HG03520 (cell line): ENCODE measurements around the gene TMEM132D.

Experiments used
- ATAC-seq: cut with Tn5 transposase; IDR thresholded peaks from one replicate; pipeline ENCODE4 v1.9.1; 2021; ENCODE audit warnings: mild to moderate bottlenecking, moderate library complexity; ENCODE audit not compliant: unreplicated experiment

The TMEM132D gene

DNA sequence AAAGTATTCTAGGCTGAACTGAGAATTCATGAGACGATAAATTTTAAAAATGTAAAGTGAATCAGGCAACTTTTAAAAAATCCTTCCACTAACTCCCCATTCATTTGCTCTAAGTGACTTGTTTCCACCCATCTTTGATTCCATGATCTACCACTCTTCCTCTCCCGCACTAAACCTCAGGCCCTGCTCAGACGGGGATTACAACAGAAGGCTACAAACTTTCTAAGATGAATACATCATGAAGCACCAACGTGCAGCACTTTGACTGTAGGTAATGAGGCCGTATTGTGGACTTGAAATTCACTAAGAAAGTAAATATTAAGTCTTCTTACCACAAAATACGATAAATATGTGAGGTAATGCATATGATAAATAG, 30.0 kb downstream of the TMEM132D start:
- no peak for ATAC-seq

DNA sequence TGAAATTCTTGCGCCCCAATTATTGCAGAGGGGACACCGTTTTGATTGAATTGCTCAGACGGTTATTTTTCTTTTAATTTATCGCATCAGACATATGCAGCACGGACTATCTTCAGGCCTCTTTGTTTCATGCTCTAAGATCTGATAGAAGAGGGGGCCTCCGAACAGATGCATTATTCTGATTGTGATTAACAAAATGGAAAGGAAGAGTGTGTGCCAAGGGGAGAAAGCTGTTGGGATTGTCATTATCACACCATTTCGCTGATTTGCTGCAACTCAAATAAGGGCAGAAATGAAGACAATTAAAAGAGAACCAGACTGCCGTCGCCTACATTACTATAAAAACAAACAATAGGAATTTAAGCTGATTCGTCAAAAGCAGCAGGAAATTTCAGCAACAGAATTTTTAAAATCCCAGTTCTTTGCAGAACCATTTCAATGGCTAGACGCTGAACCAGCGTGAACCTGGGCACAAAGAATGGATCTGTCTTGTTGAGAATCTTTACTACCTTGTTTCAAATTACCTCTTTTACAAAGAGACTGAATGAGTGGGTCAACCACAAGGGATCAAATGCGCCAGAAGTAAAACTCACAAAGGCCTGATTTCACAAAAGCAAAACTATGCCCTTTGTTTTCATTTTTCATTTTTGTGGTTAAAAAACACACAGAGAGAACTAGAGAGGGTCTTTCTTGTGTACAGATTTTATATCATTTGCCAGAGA, 30.6 kb downstream of the TMEM132D start:
- no peak for ATAC-seq

GRCh38 chr12:129871991-129872972, 31.5 kb downstream of the TMEM132D start:
- ATAC-seq: no peak

- ATAC-seq: no peak
Observed at GRCh38 chr12:129870796-129871195, 33.0 kb downstream of the TMEM132D start.

DNA sequence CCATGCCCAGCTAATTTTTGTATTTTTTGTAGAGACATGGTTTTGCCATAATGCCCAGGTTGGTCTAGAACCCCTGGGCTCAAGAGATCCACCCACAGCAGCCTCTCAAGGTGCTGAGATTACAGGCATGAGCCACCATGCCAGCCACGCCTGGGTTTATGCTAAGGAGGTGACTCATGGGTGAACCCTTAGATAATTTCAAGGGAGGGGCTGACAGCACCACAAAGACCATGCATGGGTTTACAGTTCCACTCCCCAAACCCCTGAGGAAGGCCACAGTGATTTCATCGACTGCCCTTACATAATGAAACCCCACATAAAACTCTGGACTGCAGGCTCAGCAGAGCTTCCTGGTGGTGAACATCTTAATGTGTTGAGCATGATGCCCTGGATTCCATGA, 33.7 kb downstream of the TMEM132D start:
- ATAC-seq: no peak

GRCh38 chr12:129868575-129868974, 35.2 kb downstream of the TMEM132D start:
- no peak for ATAC-seq

- no peak for ATAC-seq
Observed at GRCh38 chr12:129863938-129864337, 39.9 kb downstream of the TMEM132D start.

DNA sequence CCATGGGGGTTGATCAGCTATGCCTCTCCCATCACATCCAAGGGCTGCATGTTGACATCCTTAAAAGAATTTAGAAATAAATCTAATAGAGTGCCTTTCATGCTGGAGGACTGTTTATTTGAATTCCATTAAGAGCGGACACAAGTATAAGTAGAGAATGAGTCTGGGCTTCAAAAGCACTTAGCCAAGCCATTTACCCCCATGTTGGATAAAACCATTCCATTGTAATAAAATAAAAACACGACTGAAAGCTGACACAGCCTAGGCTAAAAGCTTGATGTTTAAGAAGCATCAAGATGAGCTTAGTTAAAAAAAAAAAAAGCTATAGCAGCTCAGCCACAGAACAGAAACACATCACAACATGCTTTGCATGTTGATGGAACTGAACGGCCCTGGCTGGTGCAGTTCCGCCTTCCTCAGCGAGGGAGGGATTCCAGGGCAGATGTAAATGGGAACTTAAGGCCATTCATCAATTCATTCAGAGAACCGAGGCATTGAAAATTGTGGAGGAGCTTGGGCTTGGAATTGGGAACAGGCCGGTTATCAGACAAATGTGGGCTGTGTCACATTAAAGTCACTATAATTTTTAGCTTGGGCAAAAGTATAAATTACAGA, 41.2 kb downstream of the TMEM132D start:
- ATAC-seq: no peak

GRCh38 chr12:129861951-129862350, 41.9 kb downstream of the TMEM132D start:
- ATAC-seq: no peak

GRCh38 chr12:129854591-129854990, 49.2 kb downstream of the TMEM132D start:
- ATAC-seq: no peak

DNA sequence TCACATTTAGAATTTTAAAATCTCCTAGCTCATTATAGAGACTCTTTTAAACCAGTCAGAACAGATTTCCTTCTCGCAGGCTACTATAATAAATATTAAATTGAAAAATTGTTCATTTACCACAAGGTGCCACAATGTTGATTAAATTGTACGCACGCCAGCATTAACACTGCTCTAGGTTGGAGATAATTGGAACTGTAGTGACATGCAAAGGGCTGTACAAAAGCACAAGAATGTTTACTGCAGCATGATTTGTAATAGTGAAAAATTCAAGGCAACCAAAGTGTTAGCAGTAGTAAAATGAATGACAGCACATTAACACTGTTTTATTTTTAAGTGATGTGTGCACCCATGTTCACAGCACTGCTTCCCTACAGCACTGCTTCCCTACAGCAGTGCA, 52.5 kb downstream of the TMEM132D start:
- no peak for ATAC-seq

GRCh38 chr12:129848876-129849275, 54.9 kb downstream of the TMEM132D start:
- no peak for ATAC-seq

- ATAC-seq: no peak
Observed at GRCh38 chr12:129847063-129847462, 56.8 kb downstream of the TMEM132D start.

- no peak for ATAC-seq
Observed at GRCh38 chr12:129844662-129845220, 59.1 kb downstream of the TMEM132D start.

- no peak for ATAC-seq
Observed at GRCh38 chr12:129841251-129841650, 62.6 kb downstream of the TMEM132D start.

- no peak for ATAC-seq
Observed at GRCh38 chr12:129840145-129840884, 63.5 kb downstream of the TMEM132D start.

DNA sequence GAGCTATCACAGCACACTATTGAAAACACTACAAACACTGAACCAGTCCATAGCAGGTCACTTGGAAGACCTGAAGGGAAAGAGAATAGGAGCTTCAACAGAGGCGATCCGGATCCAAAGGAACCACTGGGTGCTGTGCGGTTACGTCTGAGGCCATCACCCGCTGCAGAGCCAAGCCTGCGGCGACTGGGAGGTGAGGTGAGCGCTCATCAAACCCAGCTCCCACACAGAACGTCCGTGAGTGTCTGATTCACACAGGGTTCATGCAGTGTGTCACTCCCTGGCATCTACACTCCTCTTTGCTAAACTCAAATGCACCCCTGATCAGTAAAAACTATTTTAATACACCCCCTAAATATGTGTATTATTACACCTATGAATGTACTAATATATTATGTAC, 64.1 kb downstream of the TMEM132D start:
- no peak for ATAC-seq

GRCh38 chr12:129831294-129831693, 72.5 kb downstream of the TMEM132D start:
- ATAC-seq: no peak

GRCh38 chr12:129830796-129831195, 73.0 kb downstream of the TMEM132D start:
- ATAC-seq: no peak

DNA sequence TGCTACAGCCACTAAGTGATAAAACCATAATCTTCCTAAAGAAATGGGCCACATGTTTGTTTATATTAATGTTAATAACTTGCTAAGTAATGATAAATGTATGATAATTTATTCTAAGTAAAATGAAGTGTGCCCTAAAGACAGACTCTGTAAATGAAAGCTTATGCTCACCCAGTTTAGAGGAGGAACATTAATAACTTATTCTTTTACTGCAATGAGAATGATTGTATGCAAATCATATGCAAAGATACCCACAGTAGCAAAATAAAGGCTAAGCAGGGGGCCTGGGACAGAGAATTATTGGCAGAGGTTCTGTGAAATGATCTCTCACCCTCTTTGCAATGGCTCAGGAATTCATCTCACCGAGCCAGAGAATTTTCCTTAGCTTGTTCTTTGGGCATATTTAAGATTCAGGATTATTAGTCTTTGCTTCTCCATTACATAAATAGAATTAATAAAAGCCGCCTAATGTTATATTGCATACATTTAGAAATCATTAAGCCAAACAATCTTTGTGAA, 75.9 kb downstream of the TMEM132D start:
- ATAC-seq: no peak
